GM18868 (cell line): Measurements from ENCODE around the gene DMXL1.

Experiments used
- ATAC-seq: cut with Tn5 transposase; IDR thresholded peaks from one replicate; pipeline ENCODE4 v1.9.1; 2021; ENCODE audit warnings: mild to moderate bottlenecking, moderate library complexity; ENCODE audit not compliant: unreplicated experiment

Gene DMXL1, protein sequence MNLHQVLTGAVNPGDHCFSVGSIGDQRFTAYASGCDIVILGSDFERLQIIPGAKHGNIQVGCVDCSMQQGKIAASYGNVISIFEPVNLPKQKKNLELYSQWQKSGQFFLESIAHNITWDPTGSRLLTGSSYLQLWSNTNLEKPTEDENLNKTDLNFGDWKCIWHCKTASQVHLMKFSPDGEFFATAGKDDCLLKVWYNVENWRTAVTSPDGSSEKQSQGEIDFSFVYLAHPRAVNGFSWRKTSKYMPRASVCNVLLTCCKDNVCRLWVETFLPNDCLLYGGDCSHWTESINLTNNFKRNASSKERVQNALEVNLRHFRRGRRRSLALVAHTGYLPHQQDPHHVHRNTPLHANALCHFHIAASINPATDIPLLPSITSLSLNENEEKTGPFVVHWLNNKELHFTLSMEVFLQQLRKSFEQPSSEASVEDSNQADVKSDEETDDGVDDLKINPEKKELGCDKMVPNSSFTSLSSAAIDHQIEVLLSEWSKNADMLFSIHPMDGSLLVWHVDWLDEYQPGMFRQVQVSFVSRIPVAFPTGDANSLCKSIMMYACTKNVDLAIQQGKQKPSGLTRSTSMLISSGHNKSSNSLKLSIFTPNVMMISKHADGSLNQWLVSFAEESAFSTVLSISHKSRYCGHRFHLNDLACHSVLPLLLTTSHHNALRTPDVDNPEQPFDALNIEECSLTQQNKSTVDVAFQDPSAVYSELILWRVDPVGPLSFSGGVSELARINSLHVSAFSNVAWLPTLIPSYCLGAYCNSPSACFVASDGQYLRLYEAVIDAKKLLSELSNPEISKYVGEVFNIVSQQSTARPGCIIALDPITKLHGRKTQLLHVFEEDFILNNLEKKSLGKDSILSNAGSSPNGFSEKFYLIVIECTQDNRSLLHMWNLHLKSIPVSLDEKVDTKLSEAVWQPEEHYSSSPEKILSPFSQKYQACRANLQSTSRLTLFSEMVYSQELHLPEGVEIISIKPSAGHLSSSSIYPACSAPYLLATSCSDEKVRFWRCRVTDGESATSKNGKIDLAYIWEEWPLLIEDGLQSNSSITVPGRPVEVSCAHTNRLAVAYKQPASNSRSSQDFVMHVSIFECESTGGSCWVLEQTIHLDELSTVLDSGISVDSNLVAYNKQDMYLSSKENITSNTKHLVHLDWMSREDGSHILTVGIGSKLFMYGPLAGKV (N-terminal part only)

DNA sequence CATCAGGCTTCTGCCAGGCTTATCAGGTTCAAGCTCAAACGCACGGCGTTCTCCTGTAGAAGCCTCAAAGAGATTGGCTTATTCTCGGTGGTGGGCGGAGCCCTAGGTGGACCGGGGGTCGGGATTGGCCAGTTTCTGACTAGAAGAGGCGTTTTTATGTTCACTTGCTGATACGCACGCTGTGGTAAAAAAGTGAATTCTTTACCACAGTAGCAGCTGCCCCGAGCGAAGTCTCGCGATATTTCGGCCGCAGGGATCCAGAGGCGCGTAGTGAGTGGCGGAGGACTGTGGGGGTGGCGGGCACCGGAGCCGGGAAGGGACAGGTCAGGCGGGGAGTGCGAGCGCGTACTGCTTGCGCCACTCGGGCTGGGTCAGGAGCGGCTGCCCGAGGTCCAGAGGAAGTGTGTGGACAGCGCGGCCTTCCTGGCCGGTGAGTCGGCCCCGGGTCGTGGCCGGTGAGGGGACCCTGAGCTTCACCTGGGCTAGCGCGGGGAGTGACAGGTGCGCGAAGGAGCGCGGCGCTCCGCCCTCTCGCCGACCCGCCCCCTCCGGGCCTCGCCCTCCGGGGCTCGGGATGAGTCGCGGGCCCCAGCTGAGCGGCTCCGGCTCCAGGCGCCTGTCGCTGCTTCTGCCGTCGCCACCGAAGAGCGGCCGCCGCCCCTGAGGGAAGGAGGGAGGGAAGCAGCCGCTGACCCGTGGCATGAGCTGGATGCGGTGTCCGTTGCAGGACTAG, at the start of gene DMXL1:
TSS of gene DMXL1 (plus strand) at position 260 of the 733 bp plus-strand sequence. CDS start 483 bp downstream, outside the sequence.
- ATAC-seq: peak; percentile 77

DNA sequence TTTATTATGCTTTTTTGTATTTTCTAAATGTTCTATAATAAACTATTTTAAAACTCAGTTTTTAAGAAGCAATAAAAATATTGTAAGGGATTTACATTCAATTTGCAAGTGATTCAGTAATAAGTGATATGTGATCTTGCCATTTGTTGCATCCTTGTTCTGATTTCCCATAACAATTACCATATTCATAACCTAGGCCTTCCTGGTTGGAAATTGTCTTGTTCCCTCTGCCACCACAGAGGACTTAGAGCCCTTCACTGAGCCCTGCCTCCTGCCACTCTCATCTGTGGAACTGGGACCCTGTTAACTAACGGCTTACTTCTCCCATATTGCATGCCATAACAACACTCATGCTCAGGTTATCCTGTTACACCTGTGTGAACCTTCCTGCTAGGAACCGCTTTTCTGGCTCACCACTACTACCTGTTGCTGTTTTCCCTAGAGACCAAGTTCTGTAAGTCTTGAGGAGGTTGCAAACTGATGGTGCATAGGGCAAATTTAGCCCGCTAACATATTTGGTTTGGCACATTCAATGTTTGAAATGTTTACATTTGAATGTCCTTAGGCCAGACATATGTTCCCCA, 49.6 kb upstream of the DMXL1 start:
- no peak for ATAC-seq

DNA sequence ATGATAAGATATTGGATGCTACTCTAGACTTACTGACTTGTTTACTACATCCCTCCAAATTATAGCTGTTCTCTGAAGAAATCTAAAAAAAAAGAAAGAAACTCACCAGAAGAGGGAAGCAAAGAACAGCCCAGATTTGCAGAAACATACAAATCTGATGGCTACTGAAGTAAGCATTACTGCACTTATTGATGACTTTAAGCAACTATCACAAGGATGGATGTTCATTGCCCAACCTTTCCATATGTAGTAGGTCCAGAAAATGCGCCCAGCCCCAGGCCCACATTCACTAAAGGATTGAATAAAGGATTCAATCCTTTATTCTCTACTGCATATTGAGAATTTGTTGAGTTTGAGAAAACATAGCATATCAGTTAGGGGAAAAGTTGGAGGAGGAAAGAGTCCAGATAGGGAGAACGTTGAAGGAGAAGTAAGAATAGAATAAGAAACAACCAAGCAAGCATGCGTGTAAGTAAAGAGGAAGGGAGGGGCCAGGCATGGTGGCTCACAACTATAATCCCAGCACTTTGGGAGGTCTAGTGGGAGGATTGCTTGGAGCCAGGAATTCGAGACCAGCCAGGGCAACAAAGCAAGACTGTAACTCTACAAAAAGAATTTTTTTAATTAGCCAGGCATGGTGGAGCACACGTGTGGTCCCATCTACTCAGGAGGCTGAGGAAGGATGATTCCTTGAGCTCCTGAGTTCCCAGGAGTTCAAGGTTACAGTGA, 48.7 kb upstream of the DMXL1 start:
- ATAC-seq: peak; percentile 76

DNA sequence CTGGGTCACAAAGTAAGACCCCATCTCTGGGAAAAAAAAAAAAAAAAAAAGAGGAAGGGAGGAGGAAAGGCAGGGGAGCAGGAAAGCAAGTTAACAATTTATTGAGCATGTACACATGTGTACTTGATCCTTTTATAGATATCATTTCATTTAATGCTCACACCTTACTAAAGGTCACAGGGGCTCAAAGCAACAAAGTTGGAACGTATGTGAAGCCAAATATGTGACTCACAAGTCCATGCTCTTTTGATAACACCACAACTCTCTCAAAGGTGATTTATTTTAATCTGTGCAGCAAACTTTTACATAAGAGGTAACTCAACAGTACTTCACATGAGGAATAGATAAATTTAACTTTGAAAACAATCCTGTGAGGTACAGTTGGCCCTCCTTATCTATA, 48.1 kb upstream of the DMXL1 start:
- ATAC-seq: no peak

DNA sequence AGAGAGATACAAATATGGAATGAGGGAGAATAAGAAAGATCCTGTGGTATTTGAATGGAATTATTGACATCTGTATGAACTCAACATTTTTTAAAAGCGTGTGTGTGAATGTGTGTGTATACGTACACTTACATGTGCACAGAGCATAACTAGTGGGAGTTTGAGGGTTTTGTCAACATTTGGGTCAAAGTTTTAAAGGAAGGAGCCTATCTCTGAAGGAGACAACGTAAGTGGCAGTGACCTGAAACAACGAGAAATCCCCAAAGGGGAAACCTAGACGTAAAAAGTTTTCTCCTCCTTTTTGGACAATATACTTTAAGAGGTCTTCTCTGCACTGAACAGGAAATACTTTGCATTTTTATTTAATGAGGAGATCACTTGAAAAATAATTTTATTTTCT, 42.3 kb upstream of the DMXL1 start:
- ATAC-seq: no peak

DNA sequence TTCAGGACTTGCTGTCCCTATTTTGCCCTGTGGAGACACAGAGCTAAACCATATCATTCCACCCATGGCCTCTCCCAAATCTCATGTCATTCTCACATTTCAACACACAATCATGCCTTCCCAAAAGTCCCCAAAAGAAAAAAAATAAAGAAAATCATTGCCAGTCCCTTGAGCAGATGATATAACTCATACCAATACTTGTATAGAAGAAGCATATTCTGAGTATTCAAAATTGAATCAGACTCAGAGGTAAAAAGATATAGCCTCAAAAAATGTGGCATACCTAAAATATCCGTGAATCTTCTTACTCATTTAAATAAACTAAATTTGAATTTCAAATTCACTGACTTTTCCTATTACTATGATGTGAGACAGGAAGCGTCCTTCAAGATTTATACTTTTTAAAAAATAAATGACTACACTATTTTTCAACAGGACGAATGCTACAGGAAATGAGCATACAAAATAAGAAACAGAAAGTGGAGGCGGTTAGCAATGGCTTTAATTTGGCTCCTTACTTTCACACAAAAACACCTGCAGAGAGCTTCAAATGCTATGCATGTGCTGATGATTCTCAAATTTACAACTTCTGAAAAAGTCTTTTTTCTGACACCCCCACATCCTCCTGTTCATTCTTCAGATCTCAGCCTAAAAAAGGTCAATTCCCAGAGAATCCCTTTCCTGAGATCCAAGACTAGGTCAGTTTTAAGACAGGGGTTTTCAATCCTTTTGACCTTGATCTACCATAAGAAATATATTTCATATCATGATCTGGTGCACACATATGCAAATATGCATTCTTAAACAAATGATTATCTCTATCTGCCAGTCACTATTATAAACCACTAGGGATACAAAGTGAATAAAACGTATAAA, 39.6 kb upstream of the DMXL1 start:
- peak; percentile 66 for ATAC-seq

DNA sequence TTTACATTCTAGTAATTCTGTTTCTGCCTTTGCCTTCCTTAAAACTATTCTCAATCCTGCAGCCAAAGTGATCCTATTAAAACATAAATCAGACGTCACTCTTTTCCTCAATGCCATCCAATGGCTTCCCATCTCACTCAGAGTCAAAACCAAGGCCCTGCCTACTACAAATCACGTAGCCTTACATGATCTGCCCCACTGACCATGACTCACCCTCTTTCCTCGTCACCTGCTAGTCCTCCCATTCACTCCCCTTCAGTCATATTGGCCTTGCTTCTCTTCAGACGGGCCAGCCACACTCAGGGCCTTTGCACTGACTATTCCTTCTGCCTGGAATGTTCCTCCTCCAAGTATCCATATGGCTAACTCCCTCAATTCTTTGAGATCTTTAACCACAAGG, 39.0 kb upstream of the DMXL1 start:
- peak; percentile 76 for ATAC-seq

DNA sequence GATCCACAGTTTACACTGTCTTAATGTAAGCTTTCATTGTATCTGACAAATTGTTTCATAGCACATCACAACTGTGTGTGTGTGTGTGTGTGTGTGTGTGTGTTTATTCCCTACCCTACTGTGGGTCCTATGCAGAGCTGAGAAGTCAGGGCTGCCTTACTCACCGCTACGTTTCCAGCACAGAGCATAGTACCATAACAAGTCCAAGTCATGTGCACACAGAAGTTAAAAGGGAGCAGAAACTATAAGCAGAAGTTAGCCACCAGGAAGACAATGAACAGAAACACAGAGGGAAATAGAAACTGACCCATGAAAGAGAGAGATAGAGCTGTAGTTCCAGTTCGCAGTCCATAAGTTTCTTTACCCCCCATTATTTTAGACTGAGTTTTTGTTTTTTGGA, 38.2 kb upstream of the DMXL1 start:
- peak; percentile 45 for ATAC-seq

DNA sequence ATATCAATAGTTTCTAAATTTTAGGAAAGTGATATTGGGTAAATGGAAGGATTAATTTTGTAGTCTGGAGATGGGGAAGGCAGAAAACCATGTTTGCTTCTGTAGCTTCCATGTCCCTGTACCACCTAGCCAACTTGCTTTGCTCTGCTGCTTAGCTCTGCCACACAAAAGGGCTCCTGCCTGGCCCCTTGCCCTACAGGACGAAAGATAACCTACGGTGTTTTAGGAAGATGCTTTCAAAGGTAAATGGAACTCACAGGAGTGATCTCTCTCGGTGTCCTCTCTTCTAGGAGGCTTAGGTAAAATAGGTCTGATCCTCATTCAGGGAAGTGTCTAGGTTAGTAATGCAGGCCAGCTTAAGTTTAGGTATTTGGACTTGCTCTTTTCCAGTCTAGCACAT, 37.8 kb upstream of the DMXL1 start:
- no peak for ATAC-seq

DNA sequence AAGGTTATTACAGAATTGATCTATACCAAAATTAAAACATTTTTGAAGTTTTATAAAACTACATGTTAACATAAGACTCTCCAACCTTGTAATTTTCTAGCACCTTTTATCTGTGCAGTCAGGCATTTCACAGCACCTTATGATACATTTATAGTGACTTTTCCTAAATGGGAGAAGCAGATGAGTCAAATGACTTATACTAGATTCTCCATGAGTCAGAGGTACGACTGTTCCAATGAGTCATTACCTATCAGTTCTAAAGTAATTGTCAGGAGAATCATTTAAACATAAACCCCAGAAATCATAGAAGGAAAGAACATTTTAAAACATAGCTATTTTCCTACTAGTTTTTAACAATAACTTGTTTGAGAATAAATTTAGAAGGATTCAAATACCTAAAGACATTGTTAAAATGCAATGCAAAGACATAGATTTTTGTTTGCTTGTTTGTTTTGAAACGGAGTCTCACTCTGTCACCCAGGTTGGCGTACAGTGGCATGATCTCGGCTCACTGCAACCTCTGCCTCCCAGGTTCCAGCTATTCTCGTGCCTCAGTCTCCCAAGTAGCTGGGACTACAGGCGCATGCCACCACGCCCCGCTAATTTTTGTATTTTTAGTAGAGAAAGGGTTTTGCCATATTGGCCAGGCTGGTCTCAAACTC, 34.7 kb upstream of the DMXL1 start:
- no peak for ATAC-seq

DNA sequence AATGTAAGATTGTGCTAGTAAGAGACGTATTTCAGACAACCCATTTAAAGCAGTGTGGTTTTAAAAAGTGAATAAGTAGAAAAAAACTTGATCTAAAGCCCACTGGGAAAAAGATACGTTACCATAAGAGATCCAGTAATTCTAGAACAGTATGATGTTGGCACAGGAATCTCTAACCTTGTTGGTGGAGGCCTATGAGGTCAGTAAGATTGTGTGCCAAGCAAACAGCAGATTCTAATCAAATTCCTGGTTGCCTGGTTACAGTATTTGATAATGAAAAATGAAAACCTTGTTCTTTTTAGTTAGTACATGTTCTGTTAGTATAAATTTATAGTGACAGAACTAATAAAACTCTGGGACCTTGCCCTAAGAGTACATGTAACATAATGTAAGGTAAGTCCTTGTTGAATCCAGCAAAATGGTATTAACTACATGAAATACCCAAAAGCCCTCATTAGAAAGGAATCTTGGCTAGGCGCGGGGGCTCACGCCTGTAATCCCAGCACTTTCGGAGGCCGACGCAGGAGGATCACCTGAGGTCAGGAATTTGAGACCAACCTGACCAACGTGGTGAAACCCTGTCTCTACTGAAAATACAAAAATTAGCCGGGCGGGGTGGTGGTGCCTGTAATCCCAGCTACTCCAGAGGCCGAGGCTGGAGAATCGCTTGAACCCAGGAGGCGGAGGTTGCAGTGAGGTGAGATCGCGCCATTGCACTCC, 33.2 kb upstream of the DMXL1 start:
- ATAC-seq: no peak

DNA sequence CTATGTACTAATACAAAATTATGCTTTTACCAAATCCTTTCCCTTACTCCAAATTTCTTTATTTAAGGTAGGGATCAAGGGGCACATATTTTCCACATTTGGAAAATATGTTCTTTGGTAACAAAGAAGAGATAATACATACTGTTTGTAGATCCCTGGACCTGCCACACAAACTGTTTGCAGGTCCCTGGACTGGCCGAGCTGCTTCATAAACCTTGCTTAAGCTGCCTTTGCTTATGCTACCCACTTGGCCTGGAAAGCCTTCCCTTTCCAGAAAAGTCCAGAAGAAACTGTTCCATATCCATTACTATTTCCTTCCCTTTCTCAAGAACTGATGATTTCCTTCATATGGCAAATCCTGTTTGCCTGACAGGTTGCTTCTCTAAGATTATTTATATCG, 22.6 kb upstream of the DMXL1 start:
- no peak for ATAC-seq

DNA sequence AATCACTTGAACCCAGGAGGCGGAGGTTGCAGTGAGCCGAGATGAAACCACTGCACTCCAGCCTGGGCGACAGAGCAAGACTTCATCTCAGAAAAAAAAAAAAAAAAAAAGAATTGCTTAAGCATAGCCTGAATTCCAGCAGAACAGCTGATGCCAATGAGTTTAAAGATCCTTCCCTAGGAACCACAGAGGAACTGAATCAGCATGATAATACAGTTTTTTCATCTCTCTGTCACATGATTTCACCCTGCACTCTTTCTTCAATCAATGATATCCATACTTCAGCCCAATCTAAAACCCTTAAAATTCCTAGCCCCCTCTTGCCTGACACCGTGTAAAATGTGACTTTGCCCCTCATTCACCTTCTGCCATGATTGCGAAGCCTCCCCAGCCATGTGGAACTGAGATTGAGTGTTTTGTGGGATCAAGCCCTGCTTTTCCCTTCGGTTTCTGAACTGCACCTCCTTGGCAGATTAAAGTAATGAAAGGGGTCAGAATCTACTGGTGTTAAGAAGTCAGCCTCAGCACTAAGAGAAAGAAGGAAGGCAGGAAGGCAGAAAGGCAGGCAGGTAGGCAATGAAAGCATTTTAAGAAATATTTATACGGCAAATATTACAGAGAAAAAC, 20.9 kb upstream of the DMXL1 start:
- ATAC-seq: no peak

DNA sequence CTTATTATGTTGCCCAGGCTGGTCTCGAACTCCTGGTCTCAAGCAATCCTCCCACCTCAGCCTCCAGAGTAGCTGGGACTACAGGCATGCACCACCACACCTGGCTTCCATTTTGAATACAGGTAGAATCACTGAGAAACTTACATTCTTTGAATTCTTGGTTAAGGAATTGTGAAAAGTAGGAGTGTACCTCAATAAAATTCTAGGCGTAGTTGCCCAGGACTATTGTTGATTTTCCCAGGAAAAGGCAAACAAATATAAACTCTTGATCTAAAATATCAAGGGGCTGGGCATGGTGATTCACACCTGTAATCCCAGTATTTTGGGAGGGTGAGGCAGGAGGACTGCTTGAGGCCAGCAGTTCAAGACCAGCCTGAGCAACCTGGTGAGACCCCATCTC, 16.8 kb upstream of the DMXL1 start:
- ATAC-seq: no peak

DNA sequence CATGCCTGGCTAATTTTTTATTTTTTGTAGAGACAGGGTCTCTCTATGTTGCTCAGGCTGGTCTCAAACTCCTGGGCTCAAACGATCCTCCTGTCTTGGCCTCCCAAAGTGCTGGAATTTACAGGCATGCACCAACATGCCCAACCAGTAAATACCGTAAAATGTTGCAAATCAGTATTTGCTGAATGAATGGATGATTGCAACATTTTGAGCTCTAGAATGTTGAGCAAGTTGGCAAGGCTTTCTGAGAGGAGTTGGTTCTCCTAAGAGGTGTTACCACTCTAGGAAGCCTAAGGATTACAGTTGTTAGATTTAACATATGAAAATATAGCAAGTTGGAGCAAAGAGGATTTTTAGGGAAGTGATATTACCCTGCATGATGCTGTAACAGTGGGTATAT, 15.6 kb upstream of the DMXL1 start:
- ATAC-seq: no peak

DNA sequence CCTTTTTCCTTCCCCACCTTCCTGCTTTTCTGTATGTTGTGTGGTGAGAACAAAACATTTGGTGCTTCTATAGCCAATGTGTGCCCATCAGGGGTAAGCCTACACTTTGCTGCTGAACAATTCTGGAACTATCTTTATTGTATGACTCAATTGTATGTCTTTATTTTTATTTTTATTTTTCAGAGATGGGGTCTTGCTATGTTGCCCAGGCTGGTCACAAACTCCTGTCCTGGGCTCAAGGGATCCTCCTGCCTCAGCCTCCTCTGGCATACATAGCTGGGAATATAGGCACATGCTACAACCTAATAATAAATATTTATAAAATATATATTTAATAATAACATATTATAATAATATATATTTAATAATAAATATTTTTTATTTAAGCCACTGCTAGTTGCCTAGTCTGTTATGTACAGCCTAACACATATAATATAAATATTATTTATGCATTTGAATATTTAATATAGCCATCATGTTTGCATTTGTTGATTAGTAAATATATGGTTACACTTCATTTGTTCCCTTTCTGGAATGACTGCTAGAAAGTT, 11.8 kb upstream of the DMXL1 start:
- ATAC-seq: no peak

DNA sequence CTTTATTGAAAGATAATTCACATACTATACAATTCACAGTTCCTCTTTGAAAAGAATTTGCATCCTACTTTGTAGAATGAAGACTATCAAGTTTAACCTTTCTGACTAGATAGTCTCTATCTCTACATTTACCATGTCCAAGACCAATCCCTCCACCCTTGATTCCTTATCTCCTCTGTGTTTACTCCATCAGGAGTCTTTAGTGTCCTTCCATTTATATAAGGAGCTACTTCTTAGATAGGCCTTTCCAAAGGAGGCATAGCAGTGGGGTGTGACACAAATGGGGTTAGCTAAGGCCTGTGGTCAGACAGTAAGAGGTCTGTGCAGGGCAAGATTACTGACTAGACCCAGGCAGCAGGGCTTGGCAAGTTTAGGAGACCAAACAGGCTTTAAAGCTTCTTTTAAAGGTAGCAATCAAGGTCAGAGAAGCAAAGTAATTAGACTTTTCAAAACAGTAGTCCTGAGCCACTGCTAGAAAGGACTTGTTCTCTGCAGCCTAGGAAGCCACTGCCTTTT, 11.1 kb upstream of the DMXL1 start:
- ATAC-seq: no peak
